Gastroesophageal sphincter (tissue), 4 donors: ENCODE data around the gene NELFCD. TPM values are rescaled to one million over a fixed set of nuclear protein-coding genes. Genes with fewer than 3 reads are reported as not detected.
A peak's percentile ranks its signal among the peaks of the same experiment; 100 is the strongest.
"Not testable (repeated sequence)": the region's sequence is repeated elsewhere in the genome, so short reads cannot be mapped to it uniquely, and the experiment has no call there.

ENCODE experiments used
- ATAC-seq: fragments of 150-250 bp; one replicate; pipeline ENCODE4 v1.9.1; 2016; ENCODE audit warnings: mild to moderate bottlenecking, moderate library complexity
- H3K27ac ChIP-seq, 4 donors: fragments of 200-600 bp; sonication (generic) in 3 of 4; 1 replicate in 3 of 4; 2 replicates in 1 of 4; pipeline ENCODE4 v1.5.1; 2016 to 2019
- H3K27me3 ChIP-seq: fragments of 200-600 bp; sonication (generic); one replicate; pipeline ENCODE4 v1.5.1; 2019
- H3K36me3 ChIP-seq, 2 donors: fragments of 200-600 bp; sonication (generic); one replicate each; pipeline ENCODE4 v1.5.1; 2019; ENCODE audit warnings: control low read depth in 1 of 2
- H3K4me1 ChIP-seq, 3 donors: fragments of 200-600 bp; sonication (generic); 1 replicate in 2 of 3; 2 replicates in 1 of 3; pipeline ENCODE4 v1.5.1; 2016 to 2019; ENCODE audit warnings: control low read depth in 2 of 3
- H3K4me3 ChIP-seq, 2 donors: fragments of 200-600 bp; sonication (generic); one replicate each; pipeline ENCODE4 v1.5.1; 2019; ENCODE audit warnings: mild to moderate bottlenecking in 1 of 2, moderate library complexity in 1 of 2
- H3K9me3 ChIP-seq, 3 donors: fragments of 200-600 bp; sonication (generic); one replicate each; pipeline ENCODE4 v1.5.1; 2017 to 2019; ENCODE audit warnings: control low read depth in 2 of 3
- EP300 ChIP-seq: sonication (generic); formaldehyde crosslinking; IDR thresholded peaks from one replicate; pipeline ENCODE4 v1.6.1; 2017; ENCODE audit warnings: antibody characterized with exemption, mild to moderate bottlenecking
- POLR2A ChIP-seq, 2 donors: fragments of 450-650 bp; IDR thresholded peaks; one replicate each; pipeline ENCODE4 v1.6.1; 2017; ENCODE audit warnings: antibody characterized with exemption in 2 of 2, mild to moderate bottlenecking in 2 of 2, moderate library complexity in 1 of 2
- POLR2AphosphoS5 ChIP-seq: sonication (generic); formaldehyde crosslinking; IDR thresholded peaks from one replicate; pipeline ENCODE4 v1.6.1; 2017; ENCODE audit warnings: antibody characterized with exemption
- WGBS, 2 donors: methylation state at CpG; one replicate each; pipeline ENCODE4 v1.1.5; 2018; ENCODE audit warnings: low coverage in 1 of 2; 5-methylcytosine and 5-hydroxymethylcytosine counted together
- total RNA-seq, 4 donors: library from RNA; depleted of rRNA; stranded (reverse); fragments of >200 nt; gene quantifications; one replicate each; pipeline ENCODE4 v1.1.0, GENCODE V29; 2016
- TF ChIP-seq, protein P1 (sequence below), 4 experiments: fragments of 200-600 bp in 2 of 4; fragments of 450-650 bp in 2 of 4; sonication (generic) in 1 of 4; IDR thresholded peaks; one replicate each; pipeline ENCODE4 v1.5.1; 2017 to 2019; ENCODE audit warnings: antibody characterized with exemption in 4 of 4, mild to moderate bottlenecking in 2 of 4, moderate library complexity in 2 of 4

NELFCD gene
- total RNA-seq, 4 donors from 2014 or later = 26.5 to 48.6 (median 36.1) TPM

DNA sequence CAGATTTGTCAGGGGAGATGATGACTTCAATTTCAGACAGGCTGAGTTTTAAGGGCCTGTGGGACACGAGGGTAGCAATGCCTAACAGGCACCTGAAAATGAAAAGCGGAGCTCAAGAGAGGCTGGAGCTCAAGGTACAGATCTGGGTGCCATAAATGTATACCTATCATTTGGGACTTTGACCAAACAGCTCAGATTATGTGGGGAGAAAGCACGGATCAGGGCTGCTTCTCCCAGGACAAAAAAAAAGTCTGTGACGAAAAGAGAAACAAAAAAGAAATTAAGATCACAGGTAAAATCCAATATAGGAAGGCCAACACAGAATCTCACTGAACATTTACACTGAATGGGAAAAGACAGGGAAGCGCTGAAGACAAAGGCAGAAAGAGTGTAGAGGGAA lies 59.6 kb downstream of the NELFCD start:
- ATAC-seq = no peak
- 80% methylated on average over 2 to 5 of the region's 5 CpGs for WGBS, 2 donors

DNA sequence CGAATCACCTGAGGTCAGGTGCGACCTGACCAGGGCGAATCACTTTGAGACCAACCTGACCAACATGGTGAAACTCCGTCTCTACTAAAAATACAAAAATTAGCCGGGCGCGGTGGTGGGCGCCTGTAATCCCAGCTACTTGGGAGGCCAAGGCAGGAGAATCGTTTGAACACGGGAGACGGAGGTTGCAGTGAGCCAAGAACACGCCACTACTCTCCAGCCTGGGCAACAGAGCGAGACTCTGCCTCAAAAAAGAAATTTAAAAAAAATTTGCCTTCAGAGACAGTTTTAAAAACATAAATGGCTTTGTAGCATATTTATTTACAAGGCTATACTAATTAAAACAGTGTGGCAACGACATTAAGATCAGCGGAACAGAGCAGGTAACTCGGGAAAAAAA lies 60.4 kb downstream of the NELFCD start:
- not testable (repeated sequence) for ATAC-seq, H3K9me3 ChIP-seq, H3K27me3 ChIP-seq
- H3K4me1 ChIP-seq = peaks cover 0 to 39% (median 23%) of the 10 kb centered on the region in 3 donors
- WGBS, 2 donors = 77 to 84% methylated on average over 3 to 12 of the region's 16 CpGs
- H3K36me3 ChIP-seq = peaks cover 0 to 19% of the 10 kb centered on the region in 2 donors
- peak overlapping the region in 2 of 4 donors; percentile 83 to 86 for H3K27ac ChIP-seq
- peak overlapping the region in 1 of 2 donors; percentile 94 for H3K4me3 ChIP-seq

More for the DNA sequence above, 59.6 kb downstream of the NELFCD start:
- Histone ChIP-seq H3K36me3 (peaks cover 0 to 27% of the 10 kb centered on the region in 2 donors), H3K27ac (no peak overlapping the region), H3K4me3 (no peak overlapping the region), H3K27me3 (no peaks in the 10 kb centered on the region), H3K9me3 (no peaks in the 10 kb centered on the region), H3K4me1 (peaks cover 0 to 39% (median 23%) of the 10 kb centered on the region in 3 donors)
- TF ChIP-seq POLR2A (IDR thresholded peaks at IDR 0.05) (no peak), POLR2AphosphoS5 (no peak), EP300 (no peak)
- TF ChIP-seq, protein P1, sequence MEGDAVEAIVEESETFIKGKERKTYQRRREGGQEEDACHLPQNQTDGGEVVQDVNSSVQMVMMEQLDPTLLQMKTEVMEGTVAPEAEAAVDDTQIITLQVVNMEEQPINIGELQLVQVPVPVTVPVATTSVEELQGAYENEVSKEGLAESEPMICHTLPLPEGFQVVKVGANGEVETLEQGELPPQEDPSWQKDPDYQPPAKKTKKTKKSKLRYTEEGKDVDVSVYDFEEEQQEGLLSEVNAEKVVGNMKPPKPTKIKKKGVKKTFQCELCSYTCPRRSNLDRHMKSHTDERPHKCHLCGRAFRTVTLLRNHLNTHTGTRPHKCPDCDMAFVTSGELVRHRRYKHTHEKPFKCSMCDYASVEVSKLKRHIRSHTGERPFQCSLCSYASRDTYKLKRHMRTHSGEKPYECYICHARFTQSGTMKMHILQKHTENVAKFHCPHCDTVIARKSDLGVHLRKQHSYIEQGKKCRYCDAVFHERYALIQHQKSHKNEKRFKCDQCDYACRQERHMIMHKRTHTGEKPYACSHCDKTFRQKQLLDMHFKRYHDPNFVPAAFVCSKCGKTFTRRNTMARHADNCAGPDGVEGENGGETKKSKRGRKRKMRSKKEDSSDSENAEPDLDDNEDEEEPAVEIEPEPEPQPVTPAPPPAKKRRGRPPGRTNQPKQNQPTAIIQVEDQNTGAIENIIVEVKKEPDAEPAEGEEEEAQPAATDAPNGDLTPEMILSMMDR (IDR thresholded peaks at IDR 0.05) = no peak

DNA sequence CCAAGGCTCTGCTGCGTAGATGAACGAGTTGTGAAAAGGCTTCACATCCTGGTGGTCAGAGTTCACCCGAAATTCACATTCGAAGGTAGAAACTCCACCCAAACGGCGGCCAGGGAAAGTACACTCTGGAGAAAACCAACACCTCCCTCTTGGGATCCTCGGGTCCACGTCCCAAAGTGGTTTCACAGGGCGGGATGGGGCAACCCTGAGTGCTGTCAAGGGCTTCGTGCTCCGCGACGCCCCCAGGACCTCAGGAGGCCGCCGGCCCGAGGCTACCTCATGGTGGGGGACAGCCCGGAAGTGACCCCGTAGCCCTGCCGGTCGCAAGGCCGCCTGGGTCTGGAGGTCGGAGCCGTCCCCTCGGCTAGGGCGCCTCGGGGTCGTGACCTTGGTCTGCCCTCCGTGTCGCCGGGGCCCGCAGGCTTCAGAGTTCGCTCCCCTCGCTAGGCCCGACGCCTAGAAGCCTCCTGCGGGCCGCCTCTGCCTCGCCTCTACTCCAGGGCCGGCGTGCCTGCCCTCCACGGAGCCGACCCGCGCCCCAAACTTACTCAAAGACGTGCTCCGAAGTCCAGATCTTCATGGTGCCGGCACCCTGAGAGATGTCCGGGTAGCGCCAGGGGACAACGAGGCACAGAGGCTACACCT lies 61.2 kb downstream of the NELFCD start, which contains the start of gene PRELID3B:
Gene PRELID3B, minus strand, starts transcription at position 636 of the 645 bp plus-strand sequence. Its CDS starts 56 bp downstream, at position 580.
- WGBS, 2 donors = 12% methylated on average over 6 of the region's 50 CpGs; no CpG with 5 or more reads in 1 of the 2 donors
- peak; percentile 29 for ATAC-seq

DNA sequence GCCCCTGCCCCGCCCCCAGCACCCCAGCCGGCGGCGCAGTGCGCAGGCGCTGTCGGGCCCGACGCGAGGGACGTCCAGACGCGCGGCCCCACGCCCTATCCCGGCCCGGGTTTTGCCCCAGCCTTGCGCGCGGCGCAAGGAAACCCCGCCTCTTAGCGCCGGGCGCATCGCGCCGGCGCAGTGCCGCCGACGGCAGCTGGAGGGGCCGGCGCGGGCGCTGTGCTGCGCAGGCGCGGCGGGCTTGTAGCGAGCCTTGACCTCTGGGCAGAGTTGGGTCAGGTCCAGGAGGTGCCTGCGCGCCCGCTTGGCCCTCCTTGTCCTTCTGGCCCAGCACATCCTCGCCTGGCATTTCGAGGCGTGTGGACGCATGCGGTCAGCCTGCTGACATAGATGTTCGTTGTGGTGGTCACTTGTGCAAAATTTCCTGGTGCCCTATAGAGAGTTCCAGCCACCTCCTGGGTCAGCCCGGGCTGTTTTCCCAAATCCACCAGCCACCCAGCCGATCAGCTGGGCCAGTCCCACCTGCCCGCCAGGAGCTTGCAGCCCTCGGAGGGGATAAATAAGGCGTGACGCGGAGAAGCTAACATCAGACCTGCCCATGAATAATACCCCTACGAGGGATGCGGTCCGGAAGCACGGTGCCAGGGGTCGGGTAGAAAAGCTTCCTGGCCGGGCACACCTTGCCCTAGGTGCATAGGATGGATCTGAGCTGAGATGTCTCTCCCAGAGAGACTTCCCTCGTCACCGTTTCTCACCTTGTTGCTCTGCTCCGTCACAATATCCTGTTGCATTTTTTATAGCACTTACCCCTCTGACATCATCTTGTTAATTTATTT lies 62.0 kb downstream of the NELFCD start:
- WGBS, 2 donors = 43 to 79% methylated on average over 5 to 11 of the region's 66 CpGs
- peaks cover 0 to 39% (median 23%) of the 10 kb centered on the region in 3 donors for H3K4me1 ChIP-seq
- H3K27me3 ChIP-seq = no peaks in the 10 kb centered on the region
- peak overlapping the region in 3 of 4 donors; percentile 83 to 89 (median 86) for H3K27ac ChIP-seq
- ATAC-seq = peak; percentile 99
- peaks cover 0 to 4% of the 10 kb centered on the region in 2 donors for H3K36me3 ChIP-seq
- peak overlapping the region; percentile 73 to 94 for H3K4me3 ChIP-seq
- no peaks in the 10 kb centered on the region for H3K9me3 ChIP-seq
- no peak for TF ChIP-seq POLR2AphosphoS5
- TF ChIP-seq, protein P1 (IDR thresholded peaks at IDR 0.05) = peak in 2 of 4 experiments; percentile 13 to 43

More for the DNA sequence above, 61.2 kb downstream of the NELFCD start, which contains the start of gene PRELID3B:
- H3K4me3 ChIP-seq = peak within 1 kb of the TSS; percentile 73 to 94
- no peaks in the 10 kb centered on the region for H3K9me3 ChIP-seq
- peaks cover 0 to 11% of the 10 kb centered on the region in 2 donors for H3K36me3 ChIP-seq
- no peaks in the 10 kb centered on the region for H3K27me3 ChIP-seq
- peaks cover 0 to 39% (median 23%) of the 10 kb centered on the region in 3 donors for H3K4me1 ChIP-seq
- TF ChIP-seq POLR2AphosphoS5 (no peak), POLR2A (IDR thresholded peaks at IDR 0.05) (peak; percentile 53 to 57)
- TF ChIP-seq, protein P1 (IDR thresholded peaks at IDR 0.05) = no peak
- peak within 1 kb of the TSS; percentile 12 to 89 (median 84) for H3K27ac ChIP-seq

DNA sequence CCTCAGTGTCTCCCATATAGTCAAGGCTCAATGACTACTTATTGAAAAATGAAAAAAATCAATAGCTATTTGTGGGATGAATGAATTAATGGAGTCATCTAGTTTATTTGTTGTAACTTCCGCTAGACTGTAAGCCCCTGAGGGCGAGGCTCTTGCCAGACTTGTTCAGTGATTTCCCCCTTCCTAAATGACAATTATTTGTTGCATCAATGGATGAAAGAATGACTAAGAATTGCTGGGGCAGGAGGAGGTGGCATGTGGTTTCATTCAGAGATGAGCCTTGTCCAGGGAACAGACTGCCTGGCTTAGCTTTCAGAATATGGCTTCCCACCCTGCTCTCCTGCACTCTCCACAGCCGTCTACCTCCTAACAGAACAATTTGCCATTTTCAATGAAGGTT lies 62.6 kb downstream of the NELFCD start:
- Histone ChIP-seq H3K27ac (peak overlapping the region in 3 of 4 donors; percentile 83 to 89 (median 86)), H3K4me1 (peaks cover 0 to 39% (median 23%) of the 10 kb centered on the region in 3 donors), H3K27me3 (no peaks in the 10 kb centered on the region), H3K36me3 (no peaks in the 10 kb centered on the region), H3K9me3 (no peaks in the 10 kb centered on the region), H3K4me3 (no peak overlapping the region)
- ATAC-seq = no peak
- TF ChIP-seq POLR2AphosphoS5 = no peak
- no peak for TF ChIP-seq POLR2A (IDR thresholded peaks at IDR 0.05)
- TF ChIP-seq, protein P1 (IDR thresholded peaks at IDR 0.05) = no peak
- no peak for TF ChIP-seq EP300
- 86 to 87% methylated on average over 2 to 3 of the region's 3 CpGs for WGBS, 2 donors
